Neural cell (in vitro differentiated cells): ENCODE measurements around the gene WIZ. TPM values are rescaled to one million over a fixed set of nuclear protein-coding genes. Genes with fewer than 3 reads are reported as not detected.
A peak's percentile ranks its signal among the peaks of the same experiment; 100 is the strongest.

Source experiments
- H2AFZ ChIP-seq: fragments of 200-600, 300-800 bp; sonication (generic), shearing (Covaris generic); 2 replicates; pipeline ENCODE4 v1.6.0; 2014; ENCODE audit warnings: low read depth, mild to moderate bottlenecking, antibody characterized with exemption, low read length, moderate library complexity
- H3F3A ChIP-seq: fragments of 200-600 bp; shearing (Covaris generic); 2 replicates; pipeline ENCODE4 v1.6.1; 2016; ENCODE audit warnings: mild to moderate bottlenecking, moderate library complexity, mixed read lengths, antibody characterized with exemption, low read length; ENCODE audit not compliant: insufficient read depth, poor library complexity, severe bottlenecking
- H3K27ac ChIP-seq: fragments of 200-600, 300-800 bp; sonication (generic), shearing (Covaris generic); 2 replicates; pipeline ENCODE4 v1.5.1; 2014; ENCODE audit warnings: mild to moderate bottlenecking, low read length, moderate library complexity
- H3K27me3 ChIP-seq: fragments of 300-800, 200-600 bp; sonication (generic), shearing (Covaris generic); 2 replicates; pipeline ENCODE4 v1.6.0; 2014; ENCODE audit warnings: mild to moderate bottlenecking, low read depth, low read length, moderate library complexity; ENCODE audit not compliant: insufficient read depth
- H3K36me3 ChIP-seq: fragments of 300-800, 200-600 bp; sonication (generic), shearing (Covaris generic); 2 replicates; pipeline ENCODE4 v1.5.1; 2014; ENCODE audit warnings: mild to moderate bottlenecking, antibody characterized with exemption, low read length, moderate library complexity; ENCODE audit not compliant: insufficient read depth
- H3K4me2 ChIP-seq: fragments of 300-800, 200-600 bp; sonication (generic), shearing (Covaris generic); 2 replicates; pipeline ENCODE4 v1.6.0; 2014; ENCODE audit warnings: mild to moderate bottlenecking, low read length
- H3K4me3 ChIP-seq: fragments of 300-800, 200-600 bp; sonication (generic), shearing (Covaris generic); 2 replicates; pipeline ENCODE4 v1.5.1; 2014; ENCODE audit warnings: mild to moderate bottlenecking, low read length, moderate library complexity
- H3K79me2 ChIP-seq: fragments of 200-600 bp; shearing (Covaris generic); replicated peaks from 2 replicates; pipeline ENCODE4 v1.6.0; 2014; ENCODE audit warnings: mild to moderate bottlenecking, low read length, moderate library complexity; ENCODE audit not compliant: insufficient read depth
- H3K9ac ChIP-seq: fragments of 300-800, 200-600 bp; sonication (generic), shearing (Covaris generic); 2 replicates; pipeline ENCODE4 v1.6.1; 2016; ENCODE audit warnings: mild to moderate bottlenecking, low read length, mixed read lengths
- H3K9me2 ChIP-seq: fragments of 200-600 bp; shearing (Covaris generic); 2 replicates; pipeline ENCODE4 v1.6.1; 2016; ENCODE audit warnings: mild to moderate bottlenecking, low read length, mixed read lengths; ENCODE audit not compliant: insufficient read depth
- H3K9me3 ChIP-seq: fragments of 200-600, 300-800 bp; sonication (generic), shearing (Covaris generic); 2 replicates; pipeline ENCODE4 v1.6.1; 2016; ENCODE audit warnings: mild to moderate bottlenecking, mixed run types, low read length, moderate library complexity, mixed read lengths
- H4K20me1 ChIP-seq: fragments of 200-600 bp; shearing (Covaris generic); 2 replicates; pipeline ENCODE4 v1.6.1; 2016; ENCODE audit warnings: mild to moderate bottlenecking, mixed run types; ENCODE audit not compliant: insufficient read depth
- EP300 ChIP-seq: fragments of 450-650 bp; conservative IDR thresholded peaks from 2 replicates; pipeline ENCODE4 v1.6.1; 2014; ENCODE audit warnings: antibody characterized with exemption, mild to moderate bottlenecking, moderate library complexity; ENCODE audit not compliant: poor library complexity, severe bottlenecking
- EZH2 ChIP-seq: fragments of 200-600, 300-800 bp; shearing (Covaris generic), sonication (generic); IDR thresholded peaks from 2 replicates; pipeline ENCODE4 v1.6.1; 2014; ENCODE audit warnings: antibody characterized with exemption, low read length, borderline replicate concordance, mild to moderate bottlenecking; ENCODE audit not compliant: insufficient read depth, poor library complexity, severe bottlenecking
- MXI1 ChIP-seq: fragments of 450-650 bp; conservative IDR thresholded peaks from 2 replicates; pipeline ENCODE4 v1.6.1; 2014; ENCODE audit warnings: antibody characterized with exemption, mild to moderate bottlenecking; ENCODE audit not compliant: poor library complexity, severe bottlenecking
- POLR2AphosphoS5 ChIP-seq: IDR thresholded peaks from 2 replicates; pipeline ENCODE4 v1.6.1; 2012
- RAD21 ChIP-seq: fragments of 450-650 bp; conservative IDR thresholded peaks from 2 replicates; pipeline ENCODE4 v1.6.1; 2014; ENCODE audit warnings: antibody characterized with exemption, mild to moderate bottlenecking, moderate library complexity
- REST ChIP-seq: IDR thresholded peaks from 2 replicates; pipeline ENCODE4 v1.6.1; 2012; ENCODE audit warnings: borderline replicate concordance
- SMC3 ChIP-seq: fragments of 450-650 bp; conservative IDR thresholded peaks from 2 replicates; pipeline ENCODE4 v1.6.1; 2014; ENCODE audit warnings: antibody characterized with exemption, mild to moderate bottlenecking, moderate library complexity; ENCODE audit not compliant: poor library complexity
- TAF1 ChIP-seq: IDR thresholded peaks from 2 replicates; pipeline ENCODE4 v1.6.1; 2012; ENCODE audit warnings: low read depth
- polyA plus RNA-seq: library from polyadenylated mRNA; depleted of rRNA; stranded (reverse); fragments of >200 nt; gene quantifications from 2 replicates; pipeline ENCODE4 v1.2.3, GENCODE V29; 2014
- TF ChIP-seq, protein P1 (sequence below): fragments of 450-650 bp; IDR thresholded peaks from 2 replicates; pipeline ENCODE4 v1.5.1; 2014; ENCODE audit warnings: antibody characterized with exemption, mild to moderate bottlenecking, moderate library complexity; ENCODE audit not compliant: poor library complexity, severe bottlenecking

Gene WIZ
- polyA plus RNA-seq, 1 donor from 2014 or later: 13.0 TPM

DNA sequence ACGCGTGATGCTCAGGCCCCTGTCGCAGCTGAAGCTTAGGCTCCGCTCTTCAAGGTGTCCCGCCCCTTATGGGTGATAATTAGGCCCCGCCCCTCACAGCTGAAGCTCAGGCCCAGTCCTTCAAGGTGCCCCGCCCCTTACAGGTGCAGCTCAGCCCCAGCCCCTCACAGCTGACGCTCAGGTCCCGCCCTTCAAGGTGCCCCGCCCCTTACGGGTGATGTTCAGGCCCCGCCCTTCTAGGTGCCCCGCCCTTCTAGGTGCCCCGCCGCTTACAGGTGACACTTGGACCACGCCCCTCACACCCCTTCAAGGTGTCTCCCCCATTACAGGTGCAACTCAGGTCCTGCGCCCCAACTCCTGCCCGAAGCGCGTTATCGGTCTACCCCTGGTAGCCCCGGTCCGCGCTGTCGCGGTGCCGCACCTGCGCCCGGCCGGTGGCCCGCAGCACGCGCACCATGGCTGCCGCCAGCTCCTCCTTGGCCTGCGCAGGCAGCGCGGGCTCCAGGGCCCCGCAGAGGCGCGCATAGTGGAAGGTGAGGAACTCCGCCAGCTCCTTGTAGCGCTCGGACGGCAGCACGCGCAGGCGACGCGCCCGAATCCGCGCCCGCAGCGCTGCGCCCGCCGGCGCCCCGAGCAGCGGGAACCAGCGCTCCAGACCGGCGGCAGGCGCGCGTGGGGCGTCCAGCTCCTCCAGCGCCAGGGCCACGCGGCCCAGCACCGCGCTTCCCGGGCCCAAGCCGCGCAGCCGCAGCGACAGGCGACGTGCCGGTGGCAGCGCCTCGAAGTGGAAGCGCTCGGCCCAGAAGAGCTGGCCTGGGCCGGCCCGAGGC is 7.3 kb upstream of the WIZ start:
- no peaks in the 10 kb centered on the region for H3K9me3 ChIP-seq
- no peak overlapping the region for H3K4me2 ChIP-seq
- H3K79me2 ChIP-seq: no peaks in the 10 kb centered on the region
- H2AFZ ChIP-seq: no peak overlapping the region
- no peak overlapping the region for H3K9ac ChIP-seq
- H3K27ac ChIP-seq: no peak overlapping the region
- H3K4me3 ChIP-seq: peak overlapping the region; percentile 60
- H3K27me3 ChIP-seq: peaks cover 81% of the 10 kb centered on the region
- no peaks in the 10 kb centered on the region for H3F3A ChIP-seq
- H3K9me2 ChIP-seq: no peaks in the 10 kb centered on the region
- no peaks in the 10 kb centered on the region for H3K36me3 ChIP-seq
- TF ChIP-seq EP300 (peak; percentile 27), EZH2 (no peak), MXI1 (peak; percentile 61), TAF1 (no peak)
- no peaks in the 10 kb centered on the region for H4K20me1 ChIP-seq

- H2AFZ ChIP-seq: no peak overlapping the region
- H3K9ac ChIP-seq: no peak overlapping the region
- H3K4me2 ChIP-seq: no peak overlapping the region
- peak overlapping the region; percentile 60 for H3K4me3 ChIP-seq
- H3K9me3 ChIP-seq: no peaks in the 10 kb centered on the region
- no peak overlapping the region for H3K27ac ChIP-seq
- no peaks in the 10 kb centered on the region for H3K9me2 ChIP-seq
- H4K20me1 ChIP-seq: no peaks in the 10 kb centered on the region
- no peaks in the 10 kb centered on the region for H3K36me3 ChIP-seq
- TF ChIP-seq TAF1 (no peak), MXI1 (no peak), REST (no peak), POLR2AphosphoS5 (no peak), SMC3 (no peak), EP300 (no peak), EZH2 (no peak), RAD21 (no peak)
- TF ChIP-seq, protein P1, sequence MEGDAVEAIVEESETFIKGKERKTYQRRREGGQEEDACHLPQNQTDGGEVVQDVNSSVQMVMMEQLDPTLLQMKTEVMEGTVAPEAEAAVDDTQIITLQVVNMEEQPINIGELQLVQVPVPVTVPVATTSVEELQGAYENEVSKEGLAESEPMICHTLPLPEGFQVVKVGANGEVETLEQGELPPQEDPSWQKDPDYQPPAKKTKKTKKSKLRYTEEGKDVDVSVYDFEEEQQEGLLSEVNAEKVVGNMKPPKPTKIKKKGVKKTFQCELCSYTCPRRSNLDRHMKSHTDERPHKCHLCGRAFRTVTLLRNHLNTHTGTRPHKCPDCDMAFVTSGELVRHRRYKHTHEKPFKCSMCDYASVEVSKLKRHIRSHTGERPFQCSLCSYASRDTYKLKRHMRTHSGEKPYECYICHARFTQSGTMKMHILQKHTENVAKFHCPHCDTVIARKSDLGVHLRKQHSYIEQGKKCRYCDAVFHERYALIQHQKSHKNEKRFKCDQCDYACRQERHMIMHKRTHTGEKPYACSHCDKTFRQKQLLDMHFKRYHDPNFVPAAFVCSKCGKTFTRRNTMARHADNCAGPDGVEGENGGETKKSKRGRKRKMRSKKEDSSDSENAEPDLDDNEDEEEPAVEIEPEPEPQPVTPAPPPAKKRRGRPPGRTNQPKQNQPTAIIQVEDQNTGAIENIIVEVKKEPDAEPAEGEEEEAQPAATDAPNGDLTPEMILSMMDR: no peak
- H3K79me2 ChIP-seq: no peaks in the 10 kb centered on the region
- H3K27me3 ChIP-seq: peaks cover 76% of the 10 kb centered on the region
- H3F3A ChIP-seq: no peaks in the 10 kb centered on the region
Measured at GRCh38 chr19:15456441-15456840, 6.7 kb upstream of the WIZ start.
